Effector memory CD8-positive, alpha-beta T cell (primary cell): ENCODE data around the gene NPHP3.
"Not testable (repeated sequence)": the region's sequence is repeated elsewhere in the genome, so short reads cannot be mapped to it uniquely, and the experiment has no call there.

Experiments used
- ATAC-seq: fragments of 150-1000 bp; cut with Tn5 transposase; replicated peaks from 2 replicates; pipeline ENCODE4 v1.10.0; 2021; ENCODE audit warnings: mild to moderate bottlenecking, moderate library complexity
- DNase-seq, 3 experiments: peaks; one replicate each; pipeline ENCODE4 v3.0.0; 2021
- H3K27ac Mint-ChIP-seq, 2 donors: one replicate each; pipeline ENCODE4 v1.8.0; 2022; ENCODE audit warnings: mild to moderate bottlenecking in 2 of 2, mixed read lengths in 2 of 2, moderate library complexity in 2 of 2
- H3K27me3 Mint-ChIP-seq, 2 donors: one replicate each; pipeline ENCODE4 v1.8.0; 2022; ENCODE audit warnings: mixed read lengths in 2 of 2
- H3K36me3 Mint-ChIP-seq: one replicate; pipeline ENCODE4 v1.8.0; 2022; ENCODE audit warnings: mild to moderate bottlenecking, moderate library complexity, mixed read lengths; ENCODE audit not compliant: insufficient read depth
- H3K4me1 Mint-ChIP-seq, 2 donors: one replicate each; pipeline ENCODE4 v1.8.0; 2022; ENCODE audit warnings: low read depth in 2 of 2, mixed read lengths in 2 of 2
- H3K4me3 Mint-ChIP-seq, 2 donors: one replicate each; pipeline ENCODE4 v1.8.0; 2022; ENCODE audit warnings: mild to moderate bottlenecking in 2 of 2, mixed read lengths in 2 of 2, moderate library complexity in 2 of 2
- H3K9me3 Mint-ChIP-seq, 2 donors: one replicate each; pipeline ENCODE4 v1.8.0; 2022; ENCODE audit warnings: mixed read lengths in 2 of 2
- total RNA-seq, 9 experiments: gene quantifications; one replicate each; lab custom pipeline; 2026; lab: John Stamatoyannopoulos, UW

The NPHP3 gene, protein sequence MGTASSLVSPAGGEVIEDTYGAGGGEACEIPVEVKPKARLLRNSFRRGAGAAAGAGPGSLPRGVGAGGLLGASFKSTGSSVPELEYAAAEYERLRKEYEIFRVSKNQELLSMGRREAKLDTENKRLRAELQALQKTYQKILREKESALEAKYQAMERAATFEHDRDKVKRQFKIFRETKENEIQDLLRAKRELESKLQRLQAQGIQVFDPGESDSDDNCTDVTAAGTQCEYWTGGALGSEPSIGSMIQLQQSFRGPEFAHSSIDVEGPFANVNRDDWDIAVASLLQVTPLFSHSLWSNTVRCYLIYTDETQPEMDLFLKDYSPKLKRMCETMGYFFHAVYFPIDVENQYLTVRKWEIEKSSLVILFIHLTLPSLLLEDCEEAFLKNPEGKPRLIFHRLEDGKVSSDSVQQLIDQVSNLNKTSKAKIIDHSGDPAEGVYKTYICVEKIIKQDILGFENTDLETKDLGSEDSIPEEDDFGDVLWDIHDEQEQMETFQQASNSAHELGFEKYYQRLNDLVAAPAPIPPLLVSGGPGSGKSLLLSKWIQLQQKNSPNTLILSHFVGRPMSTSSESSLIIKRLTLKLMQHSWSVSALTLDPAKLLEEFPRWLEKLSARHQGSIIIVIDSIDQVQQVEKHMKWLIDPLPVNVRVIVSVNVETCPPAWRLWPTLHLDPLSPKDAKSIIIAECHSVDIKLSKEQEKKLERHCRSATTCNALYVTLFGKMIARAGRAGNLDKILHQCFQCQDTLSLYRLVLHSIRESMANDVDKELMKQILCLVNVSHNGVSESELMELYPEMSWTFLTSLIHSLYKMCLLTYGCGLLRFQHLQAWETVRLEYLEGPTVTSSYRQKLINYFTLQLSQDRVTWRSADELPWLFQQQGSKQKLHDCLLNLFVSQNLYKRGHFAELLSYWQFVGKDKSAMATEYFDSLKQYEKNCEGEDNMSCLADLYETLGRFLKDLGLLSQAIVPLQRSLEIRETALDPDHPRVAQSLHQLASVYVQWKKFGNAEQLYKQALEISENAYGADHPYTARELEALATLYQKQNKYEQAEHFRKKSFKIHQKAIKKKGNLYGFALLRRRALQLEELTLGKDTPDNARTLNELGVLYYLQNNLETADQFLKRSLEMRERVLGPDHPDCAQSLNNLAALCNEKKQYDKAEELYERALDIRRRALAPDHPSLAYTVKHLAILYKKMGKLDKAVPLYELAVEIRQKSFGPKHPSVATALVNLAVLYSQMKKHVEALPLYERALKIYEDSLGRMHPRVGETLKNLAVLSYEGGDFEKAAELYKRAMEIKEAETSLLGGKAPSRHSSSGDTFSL (N-terminal part only)
- 4.1 to 35.5 (median 10.1) reads per million in 9 experiments for total RNA-seq

GRCh38 chr3:132722165-132723023, at the start of gene NPHP3:
Gene NPHP3 (minus strand): TSS chr3:132722409. CDS start chr3:132722355, 54 bp downstream.
- peaks cover 18% of the 10 kb centered on the region for H3K36me3 Mint-ChIP-seq
- no peaks in the 10 kb centered on the region for H3K27me3 Mint-ChIP-seq
- peak; percentile 81 to 82 (median 81) for DNase-seq
- H3K27ac Mint-ChIP-seq = peak within 1 kb of the TSS; percentile 84 to 93
- peak; percentile 77 for ATAC-seq
- no peaks in the 10 kb centered on the region for H3K9me3 Mint-ChIP-seq
- H3K4me3 Mint-ChIP-seq = peak within 1 kb of the TSS; percentile 82 to 91
- peaks cover 22 to 30% of the 10 kb centered on the region in 2 donors for H3K4me1 Mint-ChIP-seq

DNA sequence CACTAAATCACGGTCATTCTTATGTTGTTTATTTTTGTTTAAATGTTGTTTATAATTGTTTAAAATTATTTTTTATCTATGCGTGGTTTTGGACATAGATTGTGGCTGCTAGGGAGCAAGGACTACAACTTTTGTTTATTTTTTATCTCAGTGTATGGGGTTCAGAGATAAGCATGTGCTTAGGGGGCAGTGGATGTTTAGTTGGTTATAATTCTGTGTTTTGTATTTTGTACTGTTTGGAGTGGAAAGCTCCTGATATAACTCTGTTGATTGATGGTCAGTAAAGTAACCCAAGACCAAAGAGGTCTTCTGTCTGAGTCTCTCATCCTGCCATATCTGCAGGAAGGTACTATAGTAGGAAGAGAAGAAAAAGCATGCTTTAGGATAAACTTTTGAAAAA, 36.5 kb upstream of the NPHP3 start:
- no peaks in the 10 kb centered on the region for H3K9me3 Mint-ChIP-seq
- DNase-seq (no peak), ATAC-seq (no peak)
- H3K36me3 Mint-ChIP-seq = no peaks in the 10 kb centered on the region
- H3K27ac Mint-ChIP-seq = no peak overlapping the region
- H3K4me3 Mint-ChIP-seq = no peak overlapping the region
- H3K27me3 Mint-ChIP-seq = peaks cover 11 to 18% of the 10 kb centered on the region in 2 donors
- no peaks in the 10 kb centered on the region for H3K4me1 Mint-ChIP-seq

- Mint-ChIP-seq H3K4me1 (no peaks in the 10 kb centered on the region), H3K36me3 (no peaks in the 10 kb centered on the region), H3K27ac (no peak overlapping the region), H3K9me3 (no peaks in the 10 kb centered on the region), H3K27me3 (peaks cover 18 to 20% of the 10 kb centered on the region in 2 donors), H3K4me3 (no peak overlapping the region)
- DNase-seq (no peak), ATAC-seq (no peak)
Measured at GRCh38 chr3:132756108-132756650, 34.0 kb upstream of the NPHP3 start.

DNA sequence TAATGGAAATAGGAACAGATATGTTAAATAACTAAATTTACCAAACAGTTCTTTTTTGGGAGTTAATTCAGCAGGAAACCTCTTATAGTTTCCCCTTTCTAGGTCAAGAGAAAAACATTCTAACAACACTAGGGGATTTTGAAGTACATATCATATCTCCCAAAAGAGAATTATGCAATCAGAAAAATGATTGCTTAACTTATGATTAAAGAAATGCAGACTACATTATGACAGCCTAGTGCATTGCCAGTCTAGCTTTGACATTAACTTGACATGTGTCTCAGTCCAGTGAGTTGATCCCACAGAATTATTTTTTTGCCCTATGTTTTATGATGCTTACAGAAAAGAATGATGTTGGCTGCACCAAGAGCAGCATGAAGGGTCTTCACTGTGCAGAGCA, 31.7 kb upstream of the NPHP3 start:
- Mint-ChIP-seq H3K36me3 (no peaks in the 10 kb centered on the region), H3K4me3 (no peak overlapping the region), H3K9me3 (no peaks in the 10 kb centered on the region), H3K27ac (no peak overlapping the region), H3K4me1 (no peaks in the 10 kb centered on the region), H3K27me3 (peaks cover 26 to 28% of the 10 kb centered on the region in 2 donors)
- ATAC-seq (no peak), DNase-seq (no peak)

GRCh38 chr3:132749786-132750185, 27.6 kb upstream of the NPHP3 start:
- ATAC-seq = no peak

DNA sequence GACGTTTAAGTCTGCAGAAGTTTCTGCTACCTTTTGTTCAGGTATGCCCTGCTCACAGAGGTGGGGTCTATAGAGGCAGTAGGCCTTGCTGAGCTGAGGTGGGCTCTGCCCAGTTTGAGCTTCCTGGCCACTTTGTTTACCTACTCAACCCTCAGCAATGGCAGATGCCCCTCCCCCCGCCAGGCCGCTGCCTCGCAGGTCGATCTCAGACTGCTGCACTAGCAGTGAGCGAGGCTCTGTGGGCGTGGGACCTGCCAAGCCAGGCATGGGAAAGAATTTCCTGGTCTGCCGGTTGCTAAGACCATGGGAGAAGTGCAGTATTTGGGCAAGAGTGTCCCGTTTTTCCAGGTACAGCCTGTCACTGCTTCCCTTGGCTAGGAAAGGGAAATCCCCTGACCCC, 24.5 kb upstream of the NPHP3 start:
- H3K27ac Mint-ChIP-seq, H3K4me3 Mint-ChIP-seq, H3K4me1 Mint-ChIP-seq, H3K9me3 Mint-ChIP-seq, H3K36me3 Mint-ChIP-seq, ATAC-seq, DNase-seq: not testable (repeated sequence)
- H3K27me3 Mint-ChIP-seq = peaks cover 54 to 55% of the 10 kb centered on the region in 2 donors

More at GRCh38 chr3:132749786-132750185, 27.6 kb upstream of the NPHP3 start:
- Mint-ChIP-seq H3K27me3 (peaks cover 30 to 40% of the 10 kb centered on the region in 2 donors), H3K4me3 (no peak overlapping the region), H3K36me3 (no peaks in the 10 kb centered on the region), H3K27ac (no peak overlapping the region), H3K9me3 (no peaks in the 10 kb centered on the region), H3K4me1 (no peaks in the 10 kb centered on the region)
- no peak for DNase-seq

- Mint-ChIP-seq H3K4me3 (no peak overlapping the region), H3K27ac (no peak overlapping the region), H3K36me3 (no peaks in the 10 kb centered on the region), H3K9me3 (no peaks in the 10 kb centered on the region), H3K4me1 (no peaks in the 10 kb centered on the region), H3K27me3 (peaks cover 60% of the 10 kb centered on the region in 2 donors)
- ATAC-seq (no peak), DNase-seq (no peak)
Measured at GRCh38 chr3:132738314-132738713, 16.1 kb upstream of the NPHP3 start.

GRCh38 chr3:132735589-132735988, 13.4 kb upstream of the NPHP3 start:
- H3K9me3 Mint-ChIP-seq = no peaks in the 10 kb centered on the region
- no peak overlapping the region for H3K4me3 Mint-ChIP-seq
- no peak overlapping the region for H3K27ac Mint-ChIP-seq
- H3K36me3 Mint-ChIP-seq = no peaks in the 10 kb centered on the region
- DNase-seq (no peak), ATAC-seq (no peak)
- peaks cover 57 to 74% of the 10 kb centered on the region in 2 donors for H3K27me3 Mint-ChIP-seq
- H3K4me1 Mint-ChIP-seq = no peaks in the 10 kb centered on the region

DNA sequence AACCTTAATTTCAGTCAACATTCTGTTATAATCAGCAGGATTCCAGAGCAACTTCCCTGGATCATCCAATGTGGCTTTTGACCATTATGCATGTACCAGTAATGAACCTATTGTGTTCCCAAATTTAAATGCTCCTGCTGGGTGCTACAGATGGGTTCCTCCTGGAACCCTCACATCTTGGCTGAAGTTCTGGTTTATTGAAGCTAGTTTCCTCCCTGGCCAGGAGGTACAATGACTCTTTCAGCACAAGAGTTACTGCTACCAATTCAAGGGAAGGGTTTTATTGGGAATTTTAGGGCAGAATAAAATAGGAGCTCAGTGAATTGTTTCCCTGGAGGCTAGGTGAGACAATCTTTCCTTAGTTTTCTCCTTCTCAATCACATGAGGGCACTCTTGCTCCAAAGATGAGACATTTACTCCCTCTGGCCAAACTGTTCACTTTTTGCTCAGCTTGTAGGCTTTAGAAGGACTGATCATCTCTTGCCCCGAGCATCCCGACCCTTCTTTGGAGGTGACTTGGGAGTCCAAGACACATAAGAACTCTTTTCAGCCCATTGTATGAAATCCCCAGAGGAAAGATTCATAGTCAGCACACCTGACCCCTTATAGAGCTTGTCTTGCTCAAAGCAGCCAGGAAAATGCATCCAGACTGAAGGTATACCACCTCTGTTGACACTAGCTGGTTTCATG, 8.8 kb upstream of the NPHP3 start:
- no peak overlapping the region for H3K4me3 Mint-ChIP-seq
- no peaks in the 10 kb centered on the region for H3K36me3 Mint-ChIP-seq
- H3K9me3 Mint-ChIP-seq = no peaks in the 10 kb centered on the region
- H3K27ac Mint-ChIP-seq = no peak overlapping the region
- no peaks in the 10 kb centered on the region for H3K4me1 Mint-ChIP-seq
- ATAC-seq (no peak), DNase-seq (no peak)
- peaks cover 32 to 64% of the 10 kb centered on the region in 2 donors for H3K27me3 Mint-ChIP-seq

GRCh38 chr3:132726341-132726823, 4.2 kb upstream of the NPHP3 start:
- Mint-ChIP-seq H3K4me3 (no peak overlapping the region), H3K36me3 (peaks cover 4% of the 10 kb centered on the region), H3K9me3 (no peaks in the 10 kb centered on the region), H3K4me1 (peaks cover 3 to 4% of the 10 kb centered on the region in 2 donors), H3K27ac (no peak overlapping the region), H3K27me3 (peaks cover 10 to 32% of the 10 kb centered on the region in 2 donors)
- DNase-seq (peak in 2 of 3 experiments; percentile 11), ATAC-seq (no peak)

- H3K36me3 Mint-ChIP-seq = peaks cover 13% of the 10 kb centered on the region
- ATAC-seq = no peak
- peak overlapping the region; percentile 82 to 91 for H3K4me3 Mint-ChIP-seq
- no peaks in the 10 kb centered on the region for H3K9me3 Mint-ChIP-seq
- H3K4me1 Mint-ChIP-seq = peaks cover 22 to 30% of the 10 kb centered on the region in 2 donors
- H3K27ac Mint-ChIP-seq = peak overlapping the region in 1 of 2 donors; percentile 71
- peaks cover 0 to 7% of the 10 kb centered on the region in 2 donors for H3K27me3 Mint-ChIP-seq
- no peak for DNase-seq
Measured at GRCh38 chr3:132723024-132723950, 1.1 kb upstream of the NPHP3 start.
